ENCODE measurements around the gene BBS9. TPM values are rescaled to one million over a fixed set of nuclear protein-coding genes. Genes with fewer than 3 reads are reported as not detected.

Gene BBS9
- total RNA-seq, 1 donor from 2014 or later: 22.7 TPM

DNA sequence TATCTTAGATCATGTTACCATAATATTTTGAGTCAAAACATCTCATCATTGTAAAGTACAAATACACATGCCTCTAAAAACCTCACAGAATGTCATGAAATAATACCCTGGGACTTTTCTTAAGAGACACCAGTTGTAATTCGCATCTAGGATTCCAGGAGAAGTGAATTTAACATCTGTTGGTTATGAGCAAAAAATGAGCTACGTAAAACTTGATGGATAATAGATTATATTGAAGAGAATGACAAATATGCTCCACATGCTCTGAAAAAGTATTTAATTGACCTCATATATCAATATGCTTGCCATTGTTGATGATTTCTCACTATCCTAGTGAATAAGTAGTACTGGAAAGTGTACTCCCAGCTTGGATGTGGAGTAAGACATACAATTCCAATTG is 227.0 kb downstream of the BBS9 start:
- no peak for DNase-seq (ENCODE audit: low spot score)

DNA sequence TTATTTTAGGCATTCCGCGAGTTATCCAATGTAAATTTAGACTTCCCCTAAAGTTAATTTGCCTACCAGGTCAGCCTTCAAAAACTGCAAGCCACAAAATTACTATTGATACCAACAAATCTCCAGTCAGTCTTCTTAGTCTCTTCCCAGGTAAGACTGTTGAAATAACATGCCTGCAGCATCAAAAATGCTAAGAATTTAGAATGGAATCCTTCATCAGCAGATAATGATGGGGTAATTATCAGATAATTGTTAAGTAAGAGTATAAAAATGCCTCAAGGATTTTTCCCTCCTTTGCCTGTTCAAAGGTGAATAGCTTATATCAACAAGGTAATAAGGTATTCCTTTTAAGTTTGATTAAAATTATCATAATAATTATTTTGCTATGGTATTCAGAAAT is 228.5 kb downstream of the BBS9 start:
- no peak for DNase-seq (ENCODE audit: low spot score)

DNA sequence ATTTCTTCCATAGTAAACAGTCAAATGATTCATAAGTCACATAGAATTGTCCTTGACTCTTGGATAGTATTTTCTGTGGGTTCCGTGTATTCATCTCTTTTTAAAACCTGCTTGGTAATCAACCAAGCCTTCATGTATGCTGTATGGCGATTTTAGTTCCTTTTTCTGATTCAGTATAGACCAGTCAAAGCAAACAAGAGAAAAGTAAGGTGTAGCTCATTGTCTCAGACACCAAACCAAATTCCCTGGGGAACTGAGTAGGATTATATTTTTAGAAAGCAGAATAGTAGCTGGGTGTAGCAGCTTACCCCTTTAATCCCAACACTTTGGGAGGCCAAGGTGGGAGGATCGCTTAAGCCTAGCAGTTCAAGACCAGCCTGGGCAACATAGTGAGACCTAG is 240.5 kb downstream of the BBS9 start:
- no peak for DNase-seq (ENCODE audit: low spot score)

DNA sequence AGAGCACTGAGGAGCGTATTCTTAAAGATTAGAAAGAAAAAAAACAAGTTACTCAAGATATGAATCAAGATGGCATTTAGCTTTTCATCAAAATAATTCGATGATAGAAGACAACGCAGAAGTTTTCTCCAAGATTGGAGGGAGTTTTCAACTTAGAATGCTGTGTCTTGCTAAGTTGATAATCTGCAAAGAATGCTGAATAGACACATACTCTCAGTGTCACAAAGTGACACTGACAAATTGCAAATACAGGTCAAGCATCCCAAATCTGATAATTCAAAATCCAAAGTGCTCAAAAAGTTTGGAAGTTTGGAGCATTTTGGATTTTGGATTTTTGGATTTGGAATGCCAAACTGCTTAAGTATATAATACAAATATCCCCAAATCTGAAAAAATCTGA is 243.8 kb downstream of the BBS9 start:
- no peak for DNase-seq (ENCODE audit: low spot score)

DNA sequence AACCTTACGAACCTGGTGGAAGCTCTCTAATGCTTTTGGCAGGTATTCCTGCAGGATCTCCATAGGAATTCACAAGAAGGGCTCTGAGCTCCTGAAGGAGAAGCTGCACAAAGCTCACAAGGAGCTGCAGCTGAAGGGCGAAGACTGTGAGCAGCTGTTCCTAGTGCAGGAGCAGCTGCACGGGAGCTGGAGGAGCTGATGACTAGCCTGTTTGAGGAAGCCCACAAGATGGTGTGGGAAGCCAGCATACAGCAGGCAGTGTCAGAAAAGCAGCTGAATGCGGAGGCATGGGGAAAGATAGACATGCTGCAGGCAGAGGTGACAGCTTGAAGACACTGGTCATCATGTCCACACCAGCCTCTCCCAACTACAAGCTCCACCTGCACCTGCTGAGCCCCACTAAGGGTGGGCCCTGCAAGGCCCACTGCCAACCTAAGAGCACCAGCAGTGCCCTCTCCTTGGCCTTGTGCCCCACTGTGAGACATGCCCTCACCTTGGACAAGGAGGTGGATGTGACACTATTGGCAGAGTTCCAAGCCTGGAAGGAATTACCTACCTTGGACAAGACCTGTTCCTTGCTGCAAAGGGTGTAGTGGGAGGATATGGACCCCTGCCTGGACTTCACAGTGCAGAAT is 250.6 kb downstream of the BBS9 start:
- no peak for DNase-seq (ENCODE audit: low spot score)

DNA sequence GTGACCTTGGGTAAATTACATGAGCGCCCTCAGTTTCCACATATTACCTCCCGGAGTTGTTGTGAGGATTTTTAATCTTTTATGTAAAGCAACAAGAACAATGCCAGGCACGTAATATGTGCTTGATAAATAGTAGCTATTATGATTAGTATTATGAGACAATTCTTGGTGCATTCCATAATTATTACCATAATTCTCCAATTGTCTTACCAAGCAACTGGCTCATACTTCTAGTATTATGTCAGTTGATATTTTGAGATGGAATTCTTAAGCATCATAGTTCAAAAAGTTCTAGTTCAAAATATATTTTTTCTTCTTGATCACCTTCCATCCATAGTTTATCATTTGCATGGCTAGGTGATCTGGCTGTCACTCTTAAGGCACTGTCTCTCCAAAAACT is 259.0 kb downstream of the BBS9 start:
- no peak for DNase-seq (ENCODE audit: low spot score)

DNA sequence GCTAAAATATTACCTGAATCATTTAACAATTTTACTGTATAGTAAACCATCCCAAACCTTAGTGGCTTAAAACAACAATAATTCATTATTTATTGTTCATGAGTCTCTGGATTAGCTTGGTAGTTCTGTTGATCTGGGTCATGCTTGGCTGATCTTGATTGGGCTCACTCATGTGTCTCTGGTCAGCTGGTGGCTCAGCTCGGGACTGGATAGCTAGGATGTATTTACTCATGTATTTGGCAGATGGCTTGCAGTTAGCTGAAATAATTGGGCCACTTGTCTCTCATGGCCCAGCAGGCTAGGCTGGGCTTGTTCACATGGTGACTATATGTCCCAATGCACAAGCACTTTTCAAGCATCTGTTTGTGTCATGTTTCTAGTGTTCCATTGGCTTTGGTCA is 262.8 kb downstream of the BBS9 start:
- no peak for DNase-seq (ENCODE audit: low spot score)

DNA sequence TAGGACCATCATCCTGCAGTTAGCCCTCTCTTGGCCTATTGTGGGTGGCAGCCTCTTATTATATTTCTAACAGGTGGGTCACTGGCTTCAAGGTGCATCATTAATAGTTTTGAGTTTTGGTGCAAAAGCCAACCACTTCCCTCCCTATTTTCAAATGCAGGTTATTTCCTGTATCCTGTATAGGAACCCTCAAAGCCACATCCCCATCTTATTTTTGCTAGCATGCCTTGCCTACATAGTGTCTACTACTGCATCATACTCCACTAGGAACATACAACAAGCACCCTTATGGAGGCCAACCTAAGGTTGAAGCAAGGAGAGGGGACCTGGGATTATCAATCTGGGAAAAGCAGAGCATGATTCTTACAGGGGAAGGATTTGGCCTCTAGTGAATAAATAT is 264.4 kb downstream of the BBS9 start:
- no peak for DNase-seq (ENCODE audit: low spot score)

DNA sequence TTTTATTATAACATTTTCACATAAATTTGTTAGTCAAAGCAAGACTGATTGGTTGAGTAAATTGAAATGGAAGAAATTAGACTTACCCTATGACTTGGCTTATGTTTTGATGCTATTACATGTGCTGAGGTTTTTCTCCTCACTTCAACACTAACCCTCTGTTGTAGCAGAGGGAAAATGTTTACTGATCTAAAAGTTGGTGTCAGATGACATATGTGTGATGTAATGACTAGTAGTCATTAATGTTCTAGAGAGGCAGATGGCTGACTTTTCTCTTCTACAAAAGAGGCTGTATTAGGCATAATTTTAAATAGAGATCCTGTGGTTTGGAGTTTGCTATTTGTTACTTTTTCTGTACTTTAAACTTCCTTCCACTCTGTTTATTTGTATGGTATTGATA is 266.0 kb downstream of the BBS9 start:
- DNase-seq (ENCODE audit: low spot score): no peak

DNA sequence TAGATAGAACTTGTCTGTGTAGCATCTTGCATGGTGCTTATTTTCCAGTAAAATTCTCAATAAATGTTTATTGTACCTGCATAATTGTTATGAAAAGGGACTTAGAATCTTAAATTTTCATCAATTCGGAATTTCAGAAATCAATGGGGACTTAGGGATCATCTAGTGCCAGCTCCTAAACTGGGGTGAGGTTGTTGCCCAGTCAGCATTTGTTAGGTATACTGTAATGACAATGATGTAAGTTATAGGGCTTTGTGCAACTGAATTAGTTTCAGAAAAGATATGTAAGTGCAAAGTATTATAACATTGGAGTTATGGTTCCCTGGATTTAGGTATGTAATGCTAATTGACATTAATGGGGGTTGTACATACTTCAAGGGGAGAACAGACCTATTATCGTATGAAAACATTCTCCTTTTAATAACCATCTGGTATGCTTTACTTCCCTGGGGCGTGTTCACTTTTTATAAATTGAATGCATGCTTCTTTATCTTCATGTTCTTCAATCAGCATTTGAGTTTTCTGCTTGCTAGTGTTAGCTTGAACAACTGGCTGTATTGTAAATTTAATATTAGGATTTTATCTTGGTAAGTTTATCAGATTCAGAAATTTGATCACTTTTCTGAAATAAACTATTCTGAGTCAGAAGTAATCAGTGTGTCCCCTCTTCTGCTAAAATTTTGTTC is 270.3 kb downstream of the BBS9 start:
- DNase-seq (ENCODE audit: low spot score): no peak

DNA sequence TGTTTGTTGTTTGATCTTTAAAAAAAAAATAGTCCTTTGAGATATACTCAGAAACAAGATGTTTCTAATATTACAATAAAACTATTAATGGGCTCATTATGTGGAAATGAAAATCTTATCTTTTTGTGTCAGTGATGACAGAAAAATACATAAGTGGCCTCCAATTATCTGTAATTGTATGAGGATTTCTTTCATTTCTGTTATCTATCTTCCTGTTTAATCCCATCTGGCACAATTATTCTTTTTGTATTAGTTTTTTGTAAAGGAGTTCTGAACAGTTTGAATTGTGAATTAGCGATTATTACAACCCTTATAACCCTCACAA is 270.8 kb downstream of the BBS9 start:
- DNase-seq (ENCODE audit: low spot score): no peak

DNA sequence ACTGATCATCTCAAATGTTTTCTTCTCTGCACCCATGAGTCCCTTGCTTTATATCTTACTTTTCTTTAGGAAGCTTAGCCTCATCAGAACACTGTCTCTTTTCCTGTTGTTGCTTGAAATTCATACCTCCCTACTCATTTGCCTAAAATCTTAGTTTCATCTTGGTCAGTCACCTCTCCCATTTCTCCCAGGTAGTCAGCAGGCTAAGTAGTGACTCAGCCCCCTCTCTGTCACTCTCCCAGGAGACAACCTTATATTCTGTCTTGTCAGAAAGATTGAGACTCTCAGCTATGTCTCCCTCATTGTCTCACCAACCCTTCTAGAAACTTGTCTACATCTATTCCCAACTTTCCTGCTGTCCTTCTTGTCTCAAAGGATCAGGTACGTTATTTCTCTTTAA is 280.9 kb downstream of the BBS9 start:
- DNase-seq (ENCODE audit: low spot score): no peak

DNA sequence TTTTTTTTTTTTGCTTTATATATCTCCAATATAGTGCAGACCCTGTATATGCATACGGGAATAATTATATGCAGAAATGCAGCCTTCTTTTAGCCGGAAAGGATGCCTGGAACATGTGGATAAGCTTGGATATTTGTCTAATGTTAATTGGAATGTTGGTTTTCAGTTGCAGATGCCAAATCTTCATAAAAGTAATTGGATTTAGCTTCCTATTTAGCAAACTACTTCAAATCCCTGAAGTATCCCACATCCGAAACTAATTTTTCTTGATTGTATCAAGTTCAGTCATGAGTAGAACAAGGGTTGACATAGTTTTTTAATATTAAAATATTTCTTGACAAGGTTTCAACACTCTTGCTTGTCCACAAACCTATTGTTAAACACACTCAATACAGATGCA is 281.7 kb downstream of the BBS9 start:
- DNase-seq (ENCODE audit: low spot score): no peak

DNA sequence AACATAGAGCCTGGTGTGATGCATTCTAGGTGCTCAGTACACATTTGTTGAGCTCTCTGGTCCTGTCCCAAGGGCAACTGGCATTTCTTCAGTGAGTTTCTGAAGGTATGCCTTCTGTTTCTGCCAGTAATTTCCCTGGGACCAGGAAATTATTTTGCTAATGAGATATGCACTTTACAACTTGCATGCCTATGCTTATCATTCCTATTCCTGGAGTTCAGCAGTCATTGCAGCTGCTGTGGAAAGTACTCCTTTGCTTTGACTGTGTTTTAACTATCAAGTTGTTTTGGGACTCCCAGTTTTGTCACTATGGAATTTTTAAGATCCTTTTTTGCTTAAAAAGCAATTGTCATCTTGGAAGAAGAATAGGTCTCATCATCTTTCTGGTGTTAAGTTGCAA is 283.0 kb downstream of the BBS9 start:
- no peak for DNase-seq (ENCODE audit: low spot score)

DNA sequence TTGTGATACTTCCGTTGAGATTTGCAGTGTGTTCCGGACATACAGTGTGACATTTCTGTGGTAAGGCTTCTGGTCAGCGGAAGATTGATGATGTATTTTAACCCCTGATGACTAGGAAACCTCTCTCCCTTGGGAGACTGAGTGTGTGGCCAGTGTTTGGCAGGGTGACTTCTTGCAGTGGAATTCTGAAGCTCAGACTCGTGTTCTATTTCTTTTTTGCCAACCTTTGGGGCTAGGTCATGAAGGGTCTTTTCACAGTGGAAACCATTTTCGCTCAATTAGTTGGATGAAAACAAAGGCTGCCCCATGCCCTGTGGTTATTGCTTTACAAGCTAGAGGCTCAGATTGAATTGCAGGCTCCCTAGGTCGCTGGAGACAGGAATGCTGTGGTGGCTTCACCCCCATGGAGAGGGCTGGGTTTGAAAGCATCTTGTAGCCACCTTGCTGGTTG is 288.9 kb downstream of the BBS9 start:
- no peak for DNase-seq (ENCODE audit: low spot score)

DNA sequence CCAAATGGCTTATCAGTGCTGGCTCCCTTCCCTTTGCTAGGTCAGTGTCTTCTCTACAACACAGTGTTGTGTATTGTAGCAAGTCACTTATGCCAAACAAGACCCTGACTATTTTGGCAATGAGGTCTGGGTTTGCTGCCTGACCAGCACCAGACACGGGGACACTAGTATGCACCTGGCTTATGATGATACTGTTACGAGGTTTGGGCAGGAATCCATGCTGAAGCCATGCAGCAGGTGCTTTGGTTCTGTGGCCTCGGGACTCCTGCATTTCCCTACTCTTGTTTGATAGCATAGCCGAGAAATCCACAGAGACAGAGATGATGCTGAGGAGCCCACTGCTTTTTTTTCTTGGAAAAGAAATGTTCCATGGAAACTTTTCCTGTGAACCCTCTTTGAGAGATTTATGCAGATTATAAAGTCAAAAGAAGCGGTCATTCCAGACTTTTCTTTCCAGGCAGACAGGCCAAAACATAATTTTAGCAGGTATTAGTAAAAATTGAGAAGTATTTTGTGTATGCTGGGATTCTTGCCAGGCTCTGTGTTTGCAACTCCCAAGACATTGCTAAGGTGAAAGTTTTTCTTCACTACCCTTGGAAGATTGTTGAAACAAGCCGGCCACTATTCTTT is 291.1 kb downstream of the BBS9 start:
- no peak for DNase-seq (ENCODE audit: low spot score)

DNA sequence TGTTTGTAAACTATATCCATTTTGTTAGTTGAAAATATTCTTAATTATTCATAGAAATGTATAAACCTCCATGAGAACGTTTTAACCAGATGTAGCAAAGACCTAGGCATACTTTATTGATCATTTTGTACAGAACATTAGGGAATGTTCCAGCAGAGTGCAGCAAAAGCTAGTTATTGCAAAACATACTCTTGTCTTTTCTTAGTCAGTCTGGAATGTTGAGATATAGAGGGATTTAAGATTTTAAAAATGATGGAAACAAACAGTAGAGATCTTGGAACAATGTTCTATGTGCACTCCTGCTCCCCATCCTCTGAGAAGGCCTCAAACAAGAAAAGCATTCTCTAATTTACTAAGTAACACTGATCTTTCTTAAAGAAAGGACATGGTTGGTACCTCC is 292.1 kb downstream of the BBS9 start:
- no peak for DNase-seq (ENCODE audit: low spot score)

DNA sequence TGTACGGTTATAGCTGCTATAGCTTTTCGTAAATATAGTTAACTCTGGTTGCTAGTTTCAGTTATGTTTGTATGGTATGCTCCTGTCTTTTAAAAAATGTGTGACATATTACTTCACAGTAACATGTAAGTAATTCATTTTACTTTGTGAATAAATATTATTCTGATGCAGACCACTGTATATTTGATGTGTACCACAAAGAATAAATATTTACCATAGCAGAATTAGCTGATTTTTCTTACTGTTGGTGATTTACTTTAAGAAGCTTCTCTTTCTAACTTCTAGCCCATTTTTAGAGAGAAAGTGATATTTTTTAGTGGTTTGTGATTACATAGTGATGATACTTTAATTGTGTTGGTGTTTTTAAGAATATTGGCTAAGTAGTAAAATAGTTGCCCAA is 292.8 kb downstream of the BBS9 start:
- no peak for DNase-seq (ENCODE audit: low spot score)

DNA sequence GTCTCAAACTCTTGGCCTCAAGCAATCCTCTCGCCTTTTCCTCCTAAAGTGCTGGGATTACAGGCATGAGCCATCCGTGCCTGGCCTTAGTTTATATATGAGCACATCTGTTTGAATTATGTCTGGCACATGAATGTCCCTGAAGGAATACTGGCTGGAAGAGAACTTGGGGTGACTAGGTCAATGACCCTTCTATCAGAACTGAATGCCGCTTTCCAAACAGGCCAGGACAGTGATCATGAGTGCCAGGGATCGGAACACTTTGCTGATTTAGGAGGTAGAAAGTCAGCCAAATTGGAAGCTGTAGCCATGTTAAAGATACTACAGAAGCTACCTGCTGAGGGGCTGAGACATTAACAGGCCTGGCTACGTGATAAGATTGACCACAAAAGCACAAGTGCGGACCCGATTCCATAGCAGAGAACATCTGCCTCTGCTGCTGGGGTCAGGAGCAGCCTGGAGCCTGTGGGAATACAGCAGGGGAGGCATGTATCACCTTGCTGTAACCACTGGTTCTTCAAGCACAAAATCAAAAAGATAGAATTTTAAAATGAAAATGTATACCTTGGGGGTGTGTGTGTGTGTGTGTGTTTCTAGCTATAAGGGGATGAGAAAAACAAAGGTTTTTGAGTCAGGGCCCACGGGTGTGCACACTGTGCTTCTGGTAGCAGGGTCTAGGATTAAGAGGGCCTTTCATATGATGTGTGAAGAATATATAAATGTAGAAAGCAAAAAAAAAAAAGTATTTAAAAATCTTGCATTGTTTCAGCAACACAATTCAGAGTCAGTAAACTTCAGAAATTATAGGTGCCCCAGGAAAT is 293.7 kb downstream of the BBS9 start:
- DNase-seq (ENCODE audit: low spot score): no peak

DNA sequence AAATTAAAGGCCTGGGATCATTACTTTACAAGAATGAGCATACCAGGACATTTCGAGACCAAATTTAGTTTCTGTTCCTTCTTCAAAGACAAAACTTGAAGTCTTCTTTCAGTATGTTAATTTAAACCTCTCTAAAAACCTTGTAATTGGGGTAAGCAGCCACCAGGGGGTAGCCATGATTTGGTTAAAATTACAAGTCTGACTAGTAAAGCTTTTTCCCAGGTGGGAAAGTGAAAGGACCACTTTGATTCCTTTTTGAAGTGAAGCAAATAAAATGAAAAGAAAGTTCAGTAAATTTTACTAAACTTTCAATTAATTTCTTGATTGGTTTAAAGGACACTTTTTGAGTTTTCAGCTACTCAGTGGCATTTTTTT is 294.3 kb downstream of the BBS9 start:
- no peak for DNase-seq (ENCODE audit: low spot score)

DNA sequence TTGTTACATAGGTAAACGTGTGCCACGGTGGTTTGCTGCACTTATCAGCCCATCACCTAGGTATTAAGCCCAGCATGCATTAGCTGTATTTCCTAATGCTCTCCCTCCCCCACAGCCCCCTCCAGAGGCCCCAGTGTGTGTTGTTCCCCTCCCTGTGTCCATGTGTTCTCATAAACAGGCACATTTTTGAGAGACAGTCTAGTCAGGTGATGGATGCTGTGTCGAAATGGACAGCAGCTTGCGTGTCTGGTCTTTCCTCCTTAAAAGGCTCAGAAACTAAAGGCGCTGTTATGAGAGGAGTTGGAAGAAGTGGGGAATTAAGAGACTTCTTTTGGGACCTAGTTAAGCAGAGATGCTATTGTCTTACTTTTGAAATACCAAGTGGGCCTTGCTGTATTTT is 296.0 kb downstream of the BBS9 start:
- no peak for DNase-seq (ENCODE audit: low spot score)

DNA sequence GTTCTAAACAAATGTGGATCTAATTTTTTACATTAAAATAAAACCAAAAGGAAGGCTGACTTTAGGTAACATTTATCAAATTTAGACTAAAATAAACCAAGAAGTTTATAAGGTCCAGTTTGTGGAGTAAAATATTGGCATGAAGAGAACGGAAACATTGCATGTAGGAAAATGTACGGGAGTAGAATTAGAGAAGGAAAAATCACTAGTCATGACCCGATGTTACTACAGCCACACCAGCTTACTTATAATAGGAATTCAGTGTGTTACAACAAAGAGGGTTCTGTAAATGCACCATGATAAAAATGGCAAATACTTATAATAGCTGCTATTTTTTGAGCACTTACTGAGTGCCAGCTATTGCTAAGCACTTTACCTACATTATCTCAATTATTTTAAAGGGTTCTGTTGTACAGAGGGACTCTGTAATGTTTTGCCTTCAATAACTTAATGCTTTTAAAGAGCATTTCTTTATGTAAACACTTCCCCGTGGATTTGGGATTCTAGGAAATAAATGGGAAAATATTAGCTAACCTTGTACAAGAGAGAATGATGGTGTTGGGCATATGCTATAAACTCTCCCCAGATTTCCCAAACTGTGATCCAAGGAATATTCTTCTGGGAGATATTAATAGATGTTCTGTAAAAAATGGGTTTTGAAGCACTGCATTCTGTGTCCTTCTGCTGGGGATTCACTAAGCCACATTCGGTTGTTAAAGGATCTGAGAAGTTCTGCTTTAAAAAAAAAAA is 296.7 kb downstream of the BBS9 start:
- no peak for DNase-seq (ENCODE audit: low spot score)

All from ureter (tissue), 1 donor.